Placental epithelial cell (primary cell): Measurements from ENCODE around the gene MGP. TPM values are rescaled to one million over a fixed set of nuclear protein-coding genes. Genes with fewer than 3 reads are reported as not detected.

ENCODE experiments used
- total RNA-seq: library from RNA; depleted of rRNA; stranded (reverse); fragments of >200 nt; gene quantifications from 2 replicates; pipeline ENCODE4 v1.2.3, GENCODE V29; 2012

MGP gene
- total RNA-seq: not detected in 2 replicates

DNA sequence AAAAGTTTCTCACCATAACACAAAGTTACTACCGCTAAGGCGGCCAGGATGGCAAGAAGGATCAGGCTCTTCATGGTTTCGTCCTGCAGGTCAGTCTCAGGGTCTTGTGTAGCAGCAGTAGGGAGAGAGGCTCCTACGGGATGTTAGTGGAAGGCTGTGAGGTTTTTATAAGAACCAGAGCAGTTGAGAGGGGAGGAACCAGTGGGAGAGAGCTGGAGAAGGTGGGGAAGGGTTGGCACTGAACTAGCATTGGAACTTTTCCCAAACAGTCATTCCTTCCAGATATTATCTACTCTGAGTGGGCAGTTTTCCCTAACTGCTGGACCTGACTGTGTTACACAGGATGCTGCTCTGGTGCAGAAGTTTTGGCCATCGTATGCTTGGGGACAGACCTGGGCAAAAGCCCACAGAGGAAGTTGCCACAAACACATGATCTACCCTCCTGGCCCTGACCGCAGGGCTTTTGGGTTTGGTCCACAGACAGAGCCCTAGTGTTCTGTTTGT, at the start of gene MGP:
MGP (minus strand) TSS at position 137 of the 504 bp plus-strand sequence; CDS start at position 74, 63 bp downstream.

DNA sequence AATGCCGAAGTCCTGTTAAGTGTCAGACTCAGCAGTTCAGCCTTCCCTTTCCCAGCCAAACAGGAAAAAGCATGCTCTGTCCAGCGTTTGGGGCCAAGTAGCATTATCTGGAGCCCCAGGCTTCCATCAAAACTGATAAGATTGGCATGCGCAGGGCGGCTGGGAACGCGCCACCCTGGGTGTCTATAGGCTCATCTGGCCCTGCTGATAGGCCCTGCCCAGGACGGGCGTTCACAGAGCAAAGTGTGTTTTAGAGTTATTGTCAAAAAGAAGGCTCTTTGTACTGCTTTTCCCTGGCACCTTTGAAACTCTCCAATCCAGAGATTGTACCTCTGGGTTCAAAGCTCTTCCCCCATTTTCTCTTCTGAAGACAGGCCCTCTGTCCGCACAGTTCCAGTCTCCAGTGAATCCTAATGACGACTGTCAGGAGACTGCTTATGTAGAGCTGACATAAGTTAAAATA, 42.2 kb downstream of the MGP start, which contains the start of gene ART4:
ART4 (minus strand) TSS at position 102 of the 463 bp plus-strand sequence. CDS start 413 bp downstream, outside the sequence.

Other genes starting within 250 kb of the MGP start
- 0.11 TPM in 1 of 2 replicates, not detected in the other for gene GUCY2C, start 189.3 kb downstream of the MGP start, total RNA-seq
- gene WBP11, start 82.4 kb downstream of the MGP start, total RNA-seq: 11.6 and 13.3 TPM in 2 replicates
- 0.79 and 0.98 TPM in 2 replicates for gene C12orf60, start 82.2 kb downstream of the MGP start, total RNA-seq
- 11.1 and 29.1 TPM in 2 replicates for gene SMCO3, start 71.7 kb downstream of the MGP start, total RNA-seq
- gene ART4, start 42.3 kb downstream of the MGP start, total RNA-seq: 86.0 and 203 TPM in 2 replicates
- gene ERP27, start 52.7 kb upstream of the MGP start, total RNA-seq: 14.1 and 41.4 TPM in 2 replicates
- gene ARHGDIB, start 75.7 kb upstream of the MGP start, total RNA-seq: 81.7 and 223 TPM in 2 replicates
- gene PDE6H, start 87.2 kb upstream of the MGP start, total RNA-seq: not detected in 2 replicates